GM19023 (cell line): ENCODE measurements around the gene GP1BB.

Experiments used
- ATAC-seq: cut with Tn5 transposase; IDR thresholded peaks from one replicate; pipeline ENCODE4 v1.9.1; 2021; ENCODE audit warnings: mild to moderate bottlenecking, moderate library complexity; ENCODE audit not compliant: unreplicated experiment

Gene GP1BB

GRCh38 chr22:19754701-19755144 is 31.4 kb downstream of the GP1BB start:
- ATAC-seq, result no peak

GRCh38 chr22:19755145-19755710 is 31.9 kb downstream of the GP1BB start:
- ATAC-seq, result no peak

GRCh38 chr22:19755722-19756287 is 32.5 kb downstream of the GP1BB start:
- no peak for ATAC-seq

GRCh38 chr22:19756288-19757128 is 33.2 kb downstream of the GP1BB start:
- no peak for ATAC-seq

GRCh38 chr22:19757140-19757984 is 34.0 kb downstream of the GP1BB start:
- ATAC-seq, result no peak

- no peak for ATAC-seq
These were observed 34.9 kb downstream of the GP1BB start for GRCh38 chr22:19757985-19758895.

- no peak for ATAC-seq
These were observed 35.6 kb downstream of the GP1BB start for GRCh38 chr22:19758896-19759426.

GRCh38 chr22:19759427-19760057 is 36.2 kb downstream of the GP1BB start:
- no peak for ATAC-seq

- no peak for ATAC-seq
These were observed 37.0 kb downstream of the GP1BB start, which contains the start of gene TBX1 for GRCh38 chr22:19760058-19760950. Gene TBX1 (plus strand): TSS chr22:19760778. CDS start chr22:19760844, 66 bp downstream.

GRCh38 chr22:19760951-19761724 is 37.8 kb downstream of the GP1BB start:
- ATAC-seq, result no peak

- no peak for ATAC-seq
These were observed 38.6 kb downstream of the GP1BB start for GRCh38 chr22:19761725-19762567.

GRCh38 chr22:19762568-19763457 is 39.5 kb downstream of the GP1BB start:
- no peak for ATAC-seq

GRCh38 chr22:19763458-19764298 is 40.3 kb downstream of the GP1BB start:
- ATAC-seq, result no peak

GRCh38 chr22:19764299-19764593 is 40.9 kb downstream of the GP1BB start:
- no peak for ATAC-seq
